ENCODE measurements around the gene ZC3H6.

Gene ZC3H6

GRCh38 chr2:112251271-112251670 lies 24.1 kb upstream of the ZC3H6 start:
- TF ChIP-seq CTCF (conservative IDR thresholded peaks at IDR 0.05; ENCODE audit: low read length), result no peak
- no peak overlapping the region for H3K4me3 ChIP-seq (ENCODE audit: low read length)
- peak; percentile 16 for DNase-seq (ENCODE audit: low read depth)

GRCh38 chr2:112253261-112253815 lies 22.1 kb upstream of the ZC3H6 start:
- DNase-seq (ENCODE audit: low read depth), result no peak
- no peak overlapping the region for H3K4me3 ChIP-seq (ENCODE audit: low read length)
- no peak for TF ChIP-seq CTCF (conservative IDR thresholded peaks at IDR 0.05; ENCODE audit: low read length)

- H3K4me3 ChIP-seq (ENCODE audit: low read length), result peak within 1 kb of the TSS; percentile 76
- peak; percentile 76 for DNase-seq (ENCODE audit: low read depth)
- no peak for TF ChIP-seq CTCF (conservative IDR thresholded peaks at IDR 0.05; ENCODE audit: low read length)
Measured at GRCh38 chr2:112254466-112255240, 20.7 kb upstream of the ZC3H6 start, which contains the start of gene ZC3H8. TSS of gene ZC3H8 (minus strand) at chr2:112255042. CDS start at chr2:112254981, 61 bp downstream.

- no peak for DNase-seq (ENCODE audit: low read depth)
- no peak overlapping the region for H3K4me3 ChIP-seq (ENCODE audit: low read length)
- no peak for TF ChIP-seq CTCF (conservative IDR thresholded peaks at IDR 0.05; ENCODE audit: low read length)
Measured at GRCh38 chr2:112255875-112256274, 19.5 kb upstream of the ZC3H6 start.

GRCh38 chr2:112256654-112257053 lies 18.7 kb upstream of the ZC3H6 start:
- no peak overlapping the region for H3K4me3 ChIP-seq (ENCODE audit: low read length)
- no peak for TF ChIP-seq CTCF (conservative IDR thresholded peaks at IDR 0.05; ENCODE audit: low read length)
- no peak for DNase-seq (ENCODE audit: low read depth)

GRCh38 chr2:112257575-112257974 lies 17.8 kb upstream of the ZC3H6 start:
- TF ChIP-seq CTCF (conservative IDR thresholded peaks at IDR 0.05; ENCODE audit: low read length), result no peak
- H3K4me3 ChIP-seq (ENCODE audit: low read length), result no peak overlapping the region
- DNase-seq (ENCODE audit: low read depth), result no peak

All from AG10803 (cell line).